ENCODE results near the gene ZNF746.
"Not testable (repeated sequence)": the region's sequence is repeated elsewhere in the genome, so short reads cannot be mapped to it uniquely, and the experiment has no call there.

Gene ZNF746

DNA sequence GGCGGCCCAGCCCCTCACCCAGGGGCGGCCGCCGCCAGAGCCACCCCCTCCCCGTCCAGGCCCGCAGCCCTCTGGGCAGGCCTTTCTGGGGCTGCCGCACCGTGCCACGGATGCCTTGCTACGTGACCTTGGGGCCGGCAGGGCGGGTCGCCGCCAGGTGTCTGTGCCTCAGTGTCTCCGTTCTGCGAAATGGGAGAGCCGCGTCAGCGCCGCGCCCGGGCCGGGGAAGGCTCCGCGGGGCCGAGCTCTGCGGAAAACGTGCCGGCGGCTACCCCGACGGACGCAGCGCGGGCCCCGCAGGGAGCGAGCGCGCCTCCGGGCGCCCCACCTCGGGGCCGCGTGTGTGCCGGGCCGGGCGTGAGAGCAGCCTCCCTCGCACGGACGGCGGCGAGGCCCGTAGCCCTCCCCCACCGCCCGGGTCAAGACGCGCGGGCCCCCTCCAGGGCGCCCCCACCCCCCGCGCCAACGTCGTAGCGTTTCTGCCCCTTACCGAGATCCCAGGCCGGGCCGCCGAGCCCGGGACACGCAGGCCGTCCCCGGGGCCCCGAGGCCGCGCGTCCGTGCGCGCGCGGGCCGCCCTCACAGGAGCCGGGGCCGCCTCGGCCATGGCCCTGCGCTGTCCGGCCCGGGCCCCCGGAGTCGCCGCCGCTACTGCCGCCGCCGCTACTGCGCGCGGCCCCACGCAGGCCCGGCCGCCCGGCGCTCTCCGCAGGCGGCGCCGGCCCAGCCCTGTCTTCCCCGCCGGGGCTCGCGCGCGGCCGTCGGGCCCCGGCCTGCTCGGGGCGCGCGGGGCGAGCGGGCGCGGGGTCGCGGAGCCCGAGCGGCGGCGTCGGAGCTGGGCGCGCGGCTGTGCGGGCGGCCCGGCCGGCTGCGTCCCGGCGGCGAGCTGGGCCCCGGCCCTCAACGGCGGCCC is 37.8 kb downstream of the ZNF746 start:
- Mint-ChIP-seq H3K4me1 (ENCODE audit: low read depth) (peaks cover 25% of the 10 kb centered on the region), H3K36me3 (ENCODE audit: low read depth) (peaks cover 20% of the 10 kb centered on the region), H3K9me3 (no peaks in the 10 kb centered on the region), H3K27ac (no peak overlapping the region), H3K4me3 (peak overlapping the region; percentile 48), H3K27me3 (peaks cover 29% of the 10 kb centered on the region)
- intact Hi-C loops (cut with micrococcal nuclease), result loop anchor here (5.0 kb wide), 1 partner anchor 38 kb away; the partner anchor contains the start of gene ZNF746

DNA sequence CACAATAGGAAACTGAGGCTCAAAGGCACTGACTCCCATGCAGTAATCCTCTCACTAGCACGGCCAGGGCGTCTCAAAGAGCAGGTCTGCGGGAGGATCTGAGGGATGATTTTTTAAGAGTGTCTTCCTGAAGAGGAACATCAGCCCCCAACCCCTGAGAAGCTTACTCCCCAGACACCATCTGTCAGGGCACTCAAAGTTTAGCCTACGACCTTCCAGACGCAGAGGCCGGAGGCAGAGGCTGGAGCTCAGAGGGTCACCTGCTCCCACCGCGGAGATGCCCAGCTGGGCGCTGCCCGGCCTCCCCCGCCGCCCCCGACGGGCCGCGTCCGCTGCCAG is 38.4 kb downstream of the ZNF746 start:
- Mint-ChIP-seq H3K4me1 (ENCODE audit: low read depth) (peaks cover 25% of the 10 kb centered on the region), H3K36me3 (ENCODE audit: low read depth) (peaks cover 27% of the 10 kb centered on the region), H3K9me3 (no peaks in the 10 kb centered on the region), H3K27ac (no peak overlapping the region), H3K4me3 (no peak overlapping the region), H3K27me3 (peaks cover 23% of the 10 kb centered on the region)
- intact Hi-C loops (cut with micrococcal nuclease), result no loop called here

DNA sequence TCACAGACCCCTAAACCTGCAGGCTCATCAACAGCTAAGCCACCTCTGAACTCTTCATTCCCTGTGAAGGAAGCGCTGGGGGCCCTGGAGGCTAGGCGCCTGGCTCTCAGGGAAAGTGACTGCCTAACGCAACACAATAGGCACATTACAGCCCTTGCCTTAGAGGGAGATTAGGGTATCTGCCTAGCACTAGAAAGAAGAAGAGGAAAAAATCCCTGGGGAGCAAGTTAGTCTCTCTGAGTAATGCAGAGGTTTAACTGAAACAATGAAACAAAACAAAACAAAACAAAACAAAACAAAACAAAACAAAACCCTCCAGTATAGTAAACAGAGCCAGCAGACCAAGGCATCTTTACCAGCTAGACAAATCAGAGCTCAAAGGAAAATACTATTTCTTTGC is 39.4 kb downstream of the ZNF746 start:
- peaks cover 33% of the 10 kb centered on the region for H3K36me3 Mint-ChIP-seq (ENCODE audit: low read depth)
- H3K9me3 Mint-ChIP-seq, result no peaks in the 10 kb centered on the region
- H3K27ac Mint-ChIP-seq, result no peak overlapping the region
- H3K27me3 Mint-ChIP-seq, result peaks cover 22% of the 10 kb centered on the region
- H3K4me1 Mint-ChIP-seq (ENCODE audit: low read depth), result peaks cover 25% of the 10 kb centered on the region
- H3K4me3 Mint-ChIP-seq, result no peak overlapping the region
- intact Hi-C loops (cut with micrococcal nuclease), result no loop called here

DNA sequence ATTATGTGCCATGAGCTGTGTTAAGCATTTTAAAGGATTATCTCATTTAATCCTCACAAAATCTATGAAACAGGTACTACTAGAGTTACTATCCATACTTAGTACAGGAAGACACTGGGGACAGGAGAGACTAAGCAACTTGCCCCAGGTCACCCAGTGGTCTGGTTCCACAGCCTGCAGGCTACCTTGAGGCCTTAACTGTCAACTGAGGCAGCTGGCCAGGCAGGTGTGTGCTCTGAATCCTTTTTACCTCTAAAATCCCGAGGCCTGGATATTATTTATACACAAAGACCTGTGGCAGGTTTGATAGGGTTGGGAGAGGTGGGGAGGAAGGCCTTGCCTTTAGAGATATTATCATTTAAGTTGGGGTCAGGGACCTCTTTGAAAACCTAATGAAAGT is 39.8 kb downstream of the ZNF746 start:
- intact Hi-C loops (cut with micrococcal nuclease), result no loop called here
- Mint-ChIP-seq H3K4me3 (no peak overlapping the region), H3K27ac (no peak overlapping the region), H3K27me3 (peaks cover 20% of the 10 kb centered on the region), H3K36me3 (ENCODE audit: low read depth) (peaks cover 33% of the 10 kb centered on the region), H3K4me1 (ENCODE audit: low read depth) (peaks cover 25% of the 10 kb centered on the region), H3K9me3 (no peaks in the 10 kb centered on the region)

DNA sequence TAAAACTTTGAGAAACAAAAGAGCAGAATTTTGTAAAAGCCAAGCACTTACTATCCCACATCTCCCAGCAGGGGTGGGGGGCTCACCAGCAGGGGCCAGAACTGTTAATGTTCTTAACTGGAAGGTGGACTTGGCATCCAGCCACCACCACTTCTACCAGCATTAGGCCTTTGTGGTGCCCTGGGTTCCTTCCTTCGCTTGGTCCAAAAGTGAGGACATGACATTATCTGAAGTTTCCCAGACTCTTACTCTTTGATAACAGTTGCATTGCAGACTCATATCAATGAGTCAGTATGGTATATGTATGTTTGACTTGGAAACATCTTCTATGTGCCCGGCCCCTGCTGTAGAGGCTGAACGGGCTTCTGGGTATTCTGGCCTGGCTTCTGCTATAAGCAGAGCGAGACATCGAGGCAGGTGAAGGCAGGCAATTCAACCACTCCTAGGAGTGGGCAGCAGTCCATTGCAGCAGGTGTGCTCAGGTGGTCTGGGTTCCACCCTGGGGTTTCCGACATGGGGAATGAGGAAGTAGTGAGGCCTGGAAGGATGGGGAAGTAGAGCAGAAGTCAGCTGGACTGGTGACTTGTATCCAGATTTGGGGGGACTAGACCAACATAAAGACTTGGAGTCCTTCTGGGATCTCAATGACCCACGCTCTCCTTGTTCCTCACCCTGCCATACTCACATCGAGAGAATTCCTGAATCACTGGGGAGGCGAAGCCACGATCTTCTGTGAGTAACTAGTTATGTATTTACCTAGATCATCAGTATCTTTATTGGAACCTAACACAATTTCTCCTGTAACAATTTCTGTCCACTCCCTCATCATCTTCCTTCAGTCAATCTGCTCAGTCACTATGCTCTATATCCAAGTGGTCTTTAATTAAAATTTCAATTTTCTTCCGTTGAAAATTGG is 40.8 kb downstream of the ZNF746 start:
- intact Hi-C loops (cut with micrococcal nuclease), result no loop called here
- Mint-ChIP-seq H3K4me1 (ENCODE audit: low read depth) (peaks cover 25% of the 10 kb centered on the region), H3K27me3 (peaks cover 12% of the 10 kb centered on the region), H3K9me3 (no peaks in the 10 kb centered on the region), H3K4me3 (no peak overlapping the region), H3K36me3 (ENCODE audit: low read depth) (peaks cover 39% of the 10 kb centered on the region), H3K27ac (no peak overlapping the region)

DNA sequence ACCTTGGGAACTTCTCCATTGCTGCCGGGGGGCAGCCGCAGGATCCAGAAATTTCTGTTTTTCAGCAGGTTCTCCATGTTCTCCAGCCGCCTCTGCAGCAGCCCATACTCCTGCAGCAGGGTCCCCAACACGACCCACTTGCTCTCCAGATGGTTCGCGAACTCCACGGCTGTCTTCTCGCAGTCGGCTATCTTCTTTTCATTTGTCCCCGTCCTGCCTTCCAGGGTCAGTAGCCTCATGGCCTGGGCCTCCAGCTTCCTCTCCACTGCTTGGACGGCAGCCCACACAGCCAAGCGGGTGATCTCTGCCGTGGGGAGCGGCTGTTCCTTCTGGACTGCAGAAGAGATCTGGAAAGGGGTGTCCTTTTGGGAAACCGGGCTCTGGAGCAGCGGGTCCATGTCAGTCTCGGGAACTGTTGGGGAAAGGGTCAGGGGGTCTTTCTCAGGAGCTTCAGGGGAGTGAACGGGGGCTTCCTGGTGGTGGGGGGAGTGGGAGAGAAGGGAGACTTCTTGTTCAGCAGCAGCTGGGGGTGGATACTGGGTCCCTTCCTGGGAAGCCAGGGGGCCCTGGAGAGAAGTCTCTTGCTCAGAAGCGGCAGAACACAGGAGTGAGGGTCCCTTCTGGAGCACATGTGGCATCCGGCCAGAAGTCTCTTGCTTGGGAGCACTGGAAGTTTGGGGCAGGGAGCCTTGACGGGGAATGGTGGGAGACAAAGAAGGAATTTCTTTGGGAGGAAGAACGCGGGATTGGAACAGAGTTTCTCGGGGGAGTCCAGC is 42.2 kb downstream of the ZNF746 start:
- H3K27me3 Mint-ChIP-seq, result peaks cover 1% of the 10 kb centered on the region

DNA sequence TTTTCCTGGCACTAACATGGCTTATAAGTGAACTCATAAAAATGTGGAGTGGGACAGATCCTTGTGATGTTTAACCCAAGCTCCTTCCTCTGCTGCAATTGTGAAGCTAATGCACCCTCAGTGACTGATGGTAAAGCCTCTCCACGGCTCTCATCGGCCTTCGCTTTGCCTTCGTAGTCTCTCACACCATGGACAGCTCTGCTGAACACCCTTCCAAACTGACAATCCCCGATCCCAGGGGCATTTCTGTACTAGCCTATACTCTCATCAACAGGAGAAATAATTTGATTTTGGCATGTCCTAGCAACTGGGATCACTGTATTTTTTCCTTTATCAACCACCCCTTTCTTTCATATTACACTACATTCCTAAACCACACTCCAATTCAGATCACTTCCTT is 42.9 kb downstream of the ZNF746 start:
- Mint-ChIP-seq H3K4me1 (ENCODE audit: low read depth) (peaks cover 18% of the 10 kb centered on the region), H3K27ac (no peak overlapping the region), H3K9me3 (no peaks in the 10 kb centered on the region), H3K4me3 (no peak overlapping the region), H3K36me3 (ENCODE audit: low read depth) (peaks cover 57% of the 10 kb centered on the region), H3K27me3 (peaks cover 1% of the 10 kb centered on the region)
- intact Hi-C loops (cut with micrococcal nuclease), result no loop called here

More for the DNA sequence above, 42.2 kb downstream of the ZNF746 start:
- Mint-ChIP-seq H3K9me3 (no peaks in the 10 kb centered on the region), H3K36me3 (ENCODE audit: low read depth) (peaks cover 50% of the 10 kb centered on the region), H3K4me3 (no peak overlapping the region), H3K27ac (no peak overlapping the region), H3K4me1 (ENCODE audit: low read depth) (peaks cover 18% of the 10 kb centered on the region)
- intact Hi-C loops (cut with micrococcal nuclease), result no loop called here

DNA sequence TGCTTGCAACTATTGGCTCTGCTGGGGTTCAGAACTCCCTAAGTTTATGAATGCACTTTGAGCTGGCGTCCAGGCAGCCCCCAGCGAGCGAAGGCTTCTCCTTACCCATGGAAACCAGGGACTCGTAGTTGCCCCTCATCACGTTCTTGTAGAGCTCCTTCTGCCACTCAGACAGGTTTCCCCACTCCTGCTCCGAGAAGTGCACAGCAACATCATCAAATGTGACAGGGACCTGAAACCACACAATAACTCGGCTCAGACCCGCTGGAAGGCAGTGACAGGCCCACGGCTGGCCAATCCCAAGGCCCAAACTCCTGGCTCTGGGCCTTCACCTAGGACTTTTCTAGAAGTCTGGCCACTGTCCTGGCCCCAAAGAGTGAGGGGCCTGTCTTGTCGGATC is 43.6 kb downstream of the ZNF746 start:
- H3K27me3 Mint-ChIP-seq, result peaks cover 1% of the 10 kb centered on the region
- H3K9me3 Mint-ChIP-seq, result no peaks in the 10 kb centered on the region
- H3K36me3 Mint-ChIP-seq (ENCODE audit: low read depth), result peaks cover 64% of the 10 kb centered on the region
- H3K4me1 Mint-ChIP-seq (ENCODE audit: low read depth), result peaks cover 18% of the 10 kb centered on the region
- intact Hi-C loops (cut with micrococcal nuclease), result no loop called here
- peak overlapping the region; percentile 20 for H3K27ac Mint-ChIP-seq
- H3K4me3 Mint-ChIP-seq, result no peak overlapping the region

DNA sequence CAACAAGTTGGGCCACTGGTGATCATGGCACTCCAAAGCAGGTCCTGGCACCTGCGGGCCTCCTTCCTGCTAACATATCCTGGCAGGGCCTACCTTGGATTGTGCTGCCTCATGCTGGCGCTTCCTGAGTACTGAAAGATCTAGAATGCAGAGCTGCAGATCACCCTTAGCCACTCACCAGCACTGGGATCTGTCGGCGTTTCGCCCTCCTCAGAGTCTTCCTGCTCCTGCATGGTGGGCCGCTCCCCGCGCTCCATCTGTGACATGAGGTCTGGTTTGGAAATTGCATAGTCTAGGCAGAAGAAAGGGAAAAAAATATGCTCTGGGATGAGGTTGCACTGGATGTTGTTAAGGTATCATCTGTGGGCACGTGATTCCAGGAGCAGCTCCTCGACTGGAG is 46.8 kb downstream of the ZNF746 start:
- Mint-ChIP-seq H3K27me3 (no peaks in the 10 kb centered on the region), H3K27ac (no peak overlapping the region), H3K4me1 (ENCODE audit: low read depth) (no peaks in the 10 kb centered on the region), H3K36me3 (ENCODE audit: low read depth) (peaks cover 82% of the 10 kb centered on the region), H3K9me3 (no peaks in the 10 kb centered on the region), H3K4me3 (no peak overlapping the region)
- intact Hi-C loops (cut with micrococcal nuclease), result no loop called here

DNA sequence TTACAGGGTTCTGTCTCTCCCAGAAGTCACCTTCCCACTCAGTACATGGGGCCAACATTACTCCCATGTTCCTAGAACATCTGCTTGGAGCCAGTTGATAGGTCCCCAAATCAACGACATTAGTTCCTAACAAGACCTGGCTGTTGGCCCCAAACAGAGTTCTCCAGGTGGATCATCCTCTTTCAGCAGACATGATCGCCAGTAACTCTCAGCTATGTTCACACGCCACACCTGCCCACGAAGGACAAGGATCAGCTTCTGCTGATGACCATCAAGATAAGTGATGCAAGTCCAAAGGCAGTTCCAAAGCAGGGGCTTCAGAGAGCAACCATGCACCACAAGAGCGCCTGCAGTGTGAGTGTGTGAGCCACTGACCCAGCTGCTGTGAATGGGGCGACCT is 47.7 kb downstream of the ZNF746 start:
- H3K4me3 Mint-ChIP-seq, result no peak overlapping the region
- H3K4me1 Mint-ChIP-seq (ENCODE audit: low read depth), result no peaks in the 10 kb centered on the region
- intact Hi-C loops (cut with micrococcal nuclease), result no loop called here
- H3K27ac Mint-ChIP-seq, result no peak overlapping the region
- H3K27me3 Mint-ChIP-seq, result no peaks in the 10 kb centered on the region
- H3K36me3 Mint-ChIP-seq (ENCODE audit: low read depth), result peaks cover 82% of the 10 kb centered on the region
- H3K9me3 Mint-ChIP-seq, result no peaks in the 10 kb centered on the region

DNA sequence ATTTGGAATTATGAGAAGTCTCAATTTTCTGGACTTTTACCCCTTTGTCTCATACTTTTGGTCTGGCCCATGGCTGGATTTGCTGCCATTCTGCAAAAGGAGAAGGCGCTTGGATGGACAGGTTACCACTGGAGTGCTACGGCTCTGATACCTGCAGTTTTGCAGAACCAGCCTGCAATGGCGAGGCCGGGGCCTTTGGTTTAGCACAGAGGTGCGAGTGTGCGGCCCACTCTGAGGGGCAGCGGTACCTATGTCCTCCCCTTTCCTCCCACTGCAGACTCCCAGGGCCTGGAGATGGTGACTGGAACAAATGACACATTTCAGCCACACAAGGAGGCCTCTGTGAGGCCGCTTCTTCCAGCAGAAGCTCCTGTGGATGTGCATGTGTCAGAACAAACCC is 48.6 kb downstream of the ZNF746 start:
- Mint-ChIP-seq H3K4me3 (no peak overlapping the region), H3K27ac (no peak overlapping the region), H3K9me3 (no peaks in the 10 kb centered on the region), H3K36me3 (ENCODE audit: low read depth) (peaks cover 82% of the 10 kb centered on the region), H3K4me1 (ENCODE audit: low read depth) (no peaks in the 10 kb centered on the region), H3K27me3 (no peaks in the 10 kb centered on the region)
- intact Hi-C loops (cut with micrococcal nuclease), result no loop called here

DNA sequence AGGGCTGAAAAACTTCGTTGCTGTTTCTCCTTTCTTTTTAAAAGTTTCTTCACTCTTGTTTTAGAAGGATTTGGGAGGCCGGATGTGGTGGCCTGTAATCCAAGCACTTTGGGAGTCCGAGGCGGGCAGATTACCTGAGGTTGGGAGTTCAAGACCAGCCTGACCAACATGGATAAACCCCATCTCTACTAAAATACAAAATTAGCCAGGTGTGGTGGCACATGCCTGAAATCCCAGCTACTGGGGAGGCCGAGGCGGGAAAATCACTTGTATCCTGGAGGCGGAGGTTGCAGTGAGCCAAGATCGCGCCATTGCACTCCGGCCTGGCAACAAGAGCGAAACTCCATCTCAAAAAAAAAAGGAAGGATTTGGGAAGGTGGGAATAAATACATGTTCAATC is 51.6 kb downstream of the ZNF746 start:
- H3K27ac Mint-ChIP-seq; H3K27me3 Mint-ChIP-seq; intact Hi-C loops (cut with micrococcal nuclease); H3K4me3 Mint-ChIP-seq; H3K4me1 Mint-ChIP-seq (ENCODE audit: low read depth); H3K9me3 Mint-ChIP-seq: not testable (repeated sequence)
- peaks cover 73% of the 10 kb centered on the region for H3K36me3 Mint-ChIP-seq (ENCODE audit: low read depth)

DNA sequence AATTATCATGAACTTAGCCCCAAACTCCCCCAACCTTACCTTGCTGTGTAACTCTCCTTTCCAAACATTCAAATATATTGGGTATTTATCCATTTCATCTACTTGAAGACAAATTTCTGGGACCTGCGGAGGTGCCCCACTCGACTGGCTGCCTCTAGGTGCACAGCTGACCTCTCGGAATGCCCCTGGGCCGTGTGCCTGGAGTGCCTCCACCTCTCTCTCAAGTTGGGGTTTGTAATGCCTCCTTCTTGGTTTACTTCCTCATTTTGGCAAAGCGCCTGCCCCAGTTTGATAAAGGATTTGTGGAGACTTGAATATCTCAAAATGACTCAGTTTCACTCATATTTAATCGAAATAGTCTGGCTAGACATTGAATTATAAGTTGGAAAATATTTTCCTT is 53.3 kb downstream of the ZNF746 start:
- Mint-ChIP-seq H3K9me3 (no peaks in the 10 kb centered on the region), H3K27ac (no peak overlapping the region), H3K27me3 (no peaks in the 10 kb centered on the region), H3K4me3 (no peak overlapping the region), H3K36me3 (ENCODE audit: low read depth) (peaks cover 60% of the 10 kb centered on the region), H3K4me1 (ENCODE audit: low read depth) (no peaks in the 10 kb centered on the region)
- intact Hi-C loops (cut with micrococcal nuclease), result no loop called here

DNA sequence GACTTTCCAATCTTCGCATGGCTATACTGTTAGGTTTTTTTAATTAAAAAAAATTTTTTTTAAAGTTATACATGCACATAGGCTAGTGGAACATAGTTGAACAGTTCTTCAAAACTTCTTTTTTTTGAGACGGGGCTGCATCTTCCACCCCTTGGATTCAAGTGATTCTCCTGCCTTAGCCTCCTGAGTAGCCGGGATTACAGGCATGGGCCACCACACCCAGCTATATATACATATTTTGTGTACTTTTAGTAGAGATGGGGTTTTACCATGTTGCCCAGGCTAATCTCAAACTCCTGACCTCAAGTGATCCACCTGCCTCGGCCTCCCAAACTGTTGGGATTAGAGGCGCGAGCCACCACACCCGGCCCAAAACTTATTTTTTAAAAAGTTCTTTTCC is 54.1 kb downstream of the ZNF746 start:
- Mint-ChIP-seq H3K27me3 (no peaks in the 10 kb centered on the region), H3K36me3 (ENCODE audit: low read depth) (peaks cover 61% of the 10 kb centered on the region)

More for the DNA sequence above, 54.1 kb downstream of the ZNF746 start:
- Mint-ChIP-seq H3K27ac (no peak overlapping the region), H3K4me3 (no peak overlapping the region), H3K9me3 (no peaks in the 10 kb centered on the region), H3K4me1 (ENCODE audit: low read depth) (no peaks in the 10 kb centered on the region)
- intact Hi-C loops (cut with micrococcal nuclease), result no loop called here

All from dendritic cell treated with granulocyte-macrophage colony-stimulating factor and Interleukin-4, amounts not matched to agents 40 ng/mL and 50 ng/mL, for 4 days (primary cell).